Measurements from ENCODE around the gene BACH2.

The BACH2 gene

DNA sequence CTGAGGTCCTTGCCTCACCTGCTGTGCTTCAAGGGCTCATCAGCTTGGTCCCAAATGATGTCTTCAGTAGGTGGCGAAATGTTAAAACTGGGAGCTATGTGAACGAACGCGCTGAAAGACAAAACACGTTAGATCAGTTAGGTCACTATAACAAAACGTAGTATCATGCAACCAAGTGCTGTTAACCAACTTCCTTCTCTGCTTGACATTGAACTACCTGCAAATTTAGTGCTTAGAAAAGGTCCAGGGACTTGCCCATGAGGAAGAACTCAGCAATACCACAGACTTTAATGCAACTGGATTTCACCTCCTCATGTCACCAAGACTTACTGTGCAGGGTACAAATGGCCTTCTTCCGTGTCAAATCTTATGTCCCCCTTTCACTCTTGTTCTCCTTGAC is 24.8 kb downstream of the BACH2 start:
- TF ChIP-seq, protein P1, sequence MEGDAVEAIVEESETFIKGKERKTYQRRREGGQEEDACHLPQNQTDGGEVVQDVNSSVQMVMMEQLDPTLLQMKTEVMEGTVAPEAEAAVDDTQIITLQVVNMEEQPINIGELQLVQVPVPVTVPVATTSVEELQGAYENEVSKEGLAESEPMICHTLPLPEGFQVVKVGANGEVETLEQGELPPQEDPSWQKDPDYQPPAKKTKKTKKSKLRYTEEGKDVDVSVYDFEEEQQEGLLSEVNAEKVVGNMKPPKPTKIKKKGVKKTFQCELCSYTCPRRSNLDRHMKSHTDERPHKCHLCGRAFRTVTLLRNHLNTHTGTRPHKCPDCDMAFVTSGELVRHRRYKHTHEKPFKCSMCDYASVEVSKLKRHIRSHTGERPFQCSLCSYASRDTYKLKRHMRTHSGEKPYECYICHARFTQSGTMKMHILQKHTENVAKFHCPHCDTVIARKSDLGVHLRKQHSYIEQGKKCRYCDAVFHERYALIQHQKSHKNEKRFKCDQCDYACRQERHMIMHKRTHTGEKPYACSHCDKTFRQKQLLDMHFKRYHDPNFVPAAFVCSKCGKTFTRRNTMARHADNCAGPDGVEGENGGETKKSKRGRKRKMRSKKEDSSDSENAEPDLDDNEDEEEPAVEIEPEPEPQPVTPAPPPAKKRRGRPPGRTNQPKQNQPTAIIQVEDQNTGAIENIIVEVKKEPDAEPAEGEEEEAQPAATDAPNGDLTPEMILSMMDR (IDR thresholded peaks at IDR 0.05; ENCODE audit: poor library complexity, severe bottlenecking) = no peak
- DNase-seq (ENCODE audit: low spot score) = no peak
- ATAC-seq (ENCODE audit: low read depth) = no peak

DNA sequence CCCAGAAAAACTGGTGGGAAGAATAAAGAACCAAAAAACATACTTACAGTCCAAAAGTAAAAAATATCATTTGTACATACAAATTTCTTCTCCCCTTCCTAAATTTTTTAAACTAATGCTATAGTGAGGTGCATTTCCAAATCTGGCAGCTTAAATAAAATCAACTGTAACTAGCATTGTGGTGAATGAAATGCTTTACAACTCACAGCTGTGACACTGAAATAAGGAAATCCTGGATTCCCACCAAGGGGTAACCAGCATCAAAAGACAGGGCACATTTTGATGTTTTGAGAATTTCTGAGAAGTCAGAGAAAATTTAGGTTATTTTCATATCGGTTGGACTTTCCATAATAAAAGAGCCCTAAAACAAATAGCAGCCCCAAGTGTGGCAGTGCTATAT is 27.3 kb downstream of the BACH2 start:
- H3K4me1 ChIP-seq (ENCODE audit: insufficient read depth, poor library complexity, severe bottlenecking) = no peaks in the 10 kb centered on the region
- no peaks in the 10 kb centered on the region for H3K9me3 ChIP-seq (ENCODE audit: severe bottlenecking)
- H3K36me3 ChIP-seq (ENCODE audit: low read depth) = no peaks in the 10 kb centered on the region
- H3K4me3 ChIP-seq (ENCODE audit: severe bottlenecking) = no peak overlapping the region
- no peaks in the 10 kb centered on the region for H3K27me3 ChIP-seq (ENCODE audit: insufficient read depth, poor library complexity, severe bottlenecking)
- no peak for ATAC-seq (ENCODE audit: low read depth)
- TF ChIP-seq, protein P1 (IDR thresholded peaks at IDR 0.05; ENCODE audit: poor library complexity, severe bottlenecking) = no peak
- no peak overlapping the region for H3K27ac ChIP-seq (ENCODE audit: poor library complexity, severe bottlenecking)
- no peak for DNase-seq (ENCODE audit: low spot score)

More for the DNA sequence above, 24.8 kb downstream of the BACH2 start:
- Histone ChIP-seq H3K27ac (ENCODE audit: poor library complexity, severe bottlenecking) (no peak overlapping the region), H3K9me3 (ENCODE audit: severe bottlenecking) (no peaks in the 10 kb centered on the region), H3K4me3 (ENCODE audit: severe bottlenecking) (no peak overlapping the region), H3K4me1 (ENCODE audit: insufficient read depth, poor library complexity, severe bottlenecking) (no peaks in the 10 kb centered on the region), H3K36me3 (ENCODE audit: low read depth) (no peaks in the 10 kb centered on the region), H3K27me3 (ENCODE audit: insufficient read depth, poor library complexity, severe bottlenecking) (no peaks in the 10 kb centered on the region)

DNA sequence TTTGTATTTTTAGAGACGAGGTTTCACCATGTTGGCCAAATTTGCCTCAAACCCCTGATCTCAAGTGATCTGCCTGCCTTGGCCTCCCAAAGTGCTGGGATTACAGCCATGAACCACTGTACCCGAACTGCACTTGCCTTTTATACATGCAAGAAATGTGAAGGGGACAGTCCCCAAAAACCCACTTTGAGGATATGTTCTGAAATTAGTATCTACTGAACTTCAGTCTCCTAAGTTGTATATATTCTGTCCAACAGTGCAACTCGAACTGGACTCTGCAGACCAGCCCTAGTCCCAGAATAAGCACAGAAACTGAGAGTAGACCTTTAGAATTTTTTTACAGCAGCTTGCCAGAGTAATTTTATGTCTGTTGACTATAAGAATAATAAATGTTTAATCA is 28.5 kb downstream of the BACH2 start:
- DNase-seq (ENCODE audit: low spot score) = no peak
- no peaks in the 10 kb centered on the region for H3K36me3 ChIP-seq (ENCODE audit: low read depth)
- no peaks in the 10 kb centered on the region for H3K9me3 ChIP-seq (ENCODE audit: severe bottlenecking)
- no peaks in the 10 kb centered on the region for H3K4me1 ChIP-seq (ENCODE audit: insufficient read depth, poor library complexity, severe bottlenecking)
- no peak overlapping the region for H3K27ac ChIP-seq (ENCODE audit: poor library complexity, severe bottlenecking)
- no peaks in the 10 kb centered on the region for H3K27me3 ChIP-seq (ENCODE audit: insufficient read depth, poor library complexity, severe bottlenecking)
- ATAC-seq (ENCODE audit: low read depth) = no peak
- TF ChIP-seq, protein P1 (IDR thresholded peaks at IDR 0.05; ENCODE audit: poor library complexity, severe bottlenecking) = no peak
- no peak overlapping the region for H3K4me3 ChIP-seq (ENCODE audit: severe bottlenecking)

DNA sequence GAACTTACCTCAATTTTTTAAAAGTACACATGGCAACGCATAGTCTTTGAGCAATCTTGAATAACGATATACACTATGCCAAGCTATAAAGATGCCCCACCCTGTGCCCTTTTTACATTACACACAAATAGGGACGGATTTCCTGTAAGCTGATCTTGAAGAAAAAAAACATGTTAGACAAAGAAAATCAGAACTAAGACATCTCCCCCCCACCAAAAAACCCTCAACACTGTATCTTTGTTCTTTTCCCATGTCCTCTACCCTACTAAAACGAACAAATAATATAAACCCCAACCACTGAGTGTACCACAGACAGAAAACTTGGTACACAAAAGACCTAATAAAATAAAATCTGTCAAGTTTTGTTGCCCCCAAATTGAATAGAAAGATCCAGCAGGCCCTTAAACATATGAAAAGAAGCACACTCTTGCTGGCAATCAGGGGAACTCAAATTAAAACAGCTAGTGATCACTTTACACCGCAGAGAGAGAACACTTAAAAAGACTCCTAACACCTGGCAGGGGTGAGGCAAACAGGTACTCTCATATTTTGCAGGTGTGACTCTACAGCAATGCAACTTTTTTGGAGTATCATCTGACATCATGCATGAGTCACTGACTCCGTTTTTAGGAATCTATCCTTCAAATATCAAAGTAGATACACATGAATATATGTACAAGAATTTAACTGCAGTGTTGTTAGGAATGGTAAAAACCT is 29.6 kb downstream of the BACH2 start:
- no peak for DNase-seq (ENCODE audit: low spot score)
- no peak overlapping the region for H3K27ac ChIP-seq (ENCODE audit: poor library complexity, severe bottlenecking)

DNA sequence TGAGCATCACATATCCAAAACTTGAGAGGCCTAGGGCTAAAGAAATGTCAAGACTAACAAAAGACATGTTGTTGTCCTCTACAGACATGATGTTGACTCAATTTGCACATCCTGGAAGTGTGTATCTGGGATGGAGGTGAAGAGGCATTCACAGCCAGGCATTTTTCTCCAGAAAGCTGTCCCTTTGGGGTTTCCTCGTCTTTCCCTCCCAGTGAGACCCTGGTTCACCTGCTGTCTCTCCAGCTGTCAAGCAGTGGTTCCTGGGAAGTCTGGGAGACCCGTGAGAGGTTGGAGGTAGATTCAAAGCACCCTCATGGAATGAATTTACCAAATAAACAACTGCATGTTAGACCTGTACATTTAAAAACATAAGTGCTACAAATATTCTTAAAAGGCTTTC is 32.1 kb downstream of the BACH2 start:
- H3K27ac ChIP-seq (ENCODE audit: poor library complexity, severe bottlenecking) = no peak overlapping the region
- TF ChIP-seq, protein P1 (IDR thresholded peaks at IDR 0.05; ENCODE audit: poor library complexity, severe bottlenecking) = no peak
- ATAC-seq (ENCODE audit: low read depth) (no peak), DNase-seq (ENCODE audit: low spot score) (no peak)
- H3K4me1 ChIP-seq (ENCODE audit: insufficient read depth, poor library complexity, severe bottlenecking) = no peaks in the 10 kb centered on the region
- H3K36me3 ChIP-seq (ENCODE audit: low read depth) = no peaks in the 10 kb centered on the region
- no peaks in the 10 kb centered on the region for H3K9me3 ChIP-seq (ENCODE audit: severe bottlenecking)
- H3K4me3 ChIP-seq (ENCODE audit: severe bottlenecking) = no peak overlapping the region
- H3K27me3 ChIP-seq (ENCODE audit: insufficient read depth, poor library complexity, severe bottlenecking) = no peaks in the 10 kb centered on the region

More for the DNA sequence above, 29.6 kb downstream of the BACH2 start:
- ATAC-seq (ENCODE audit: low read depth) = no peak
- H3K4me3 ChIP-seq (ENCODE audit: severe bottlenecking) = no peak overlapping the region
- H3K4me1 ChIP-seq (ENCODE audit: insufficient read depth, poor library complexity, severe bottlenecking) = no peaks in the 10 kb centered on the region
- no peaks in the 10 kb centered on the region for H3K27me3 ChIP-seq (ENCODE audit: insufficient read depth, poor library complexity, severe bottlenecking)
- no peaks in the 10 kb centered on the region for H3K36me3 ChIP-seq (ENCODE audit: low read depth)
- H3K9me3 ChIP-seq (ENCODE audit: severe bottlenecking) = no peaks in the 10 kb centered on the region
- TF ChIP-seq, protein P1 (IDR thresholded peaks at IDR 0.05; ENCODE audit: poor library complexity, severe bottlenecking) = no peak
